Gastroesophageal sphincter (tissue), 3 donors: Measurements from ENCODE around the gene CNTN5.

Experiments used
- EP300 ChIP-seq: sonication (generic); formaldehyde crosslinking; IDR thresholded peaks from one replicate; pipeline ENCODE4 v1.6.1; 2017; ENCODE audit warnings: antibody characterized with exemption, mild to moderate bottlenecking
- POLR2A ChIP-seq, 2 donors: fragments of 450-650 bp; IDR thresholded peaks; one replicate each; pipeline ENCODE4 v1.6.1; 2017; ENCODE audit warnings: antibody characterized with exemption in 2 of 2, mild to moderate bottlenecking in 2 of 2, moderate library complexity in 1 of 2
- TF ChIP-seq, protein P1 (sequence below), 4 experiments: fragments of 200-600 bp in 2 of 4; fragments of 450-650 bp in 2 of 4; sonication (generic) in 1 of 4; IDR thresholded peaks; one replicate each; pipeline ENCODE4 v1.5.1; 2017 to 2019; ENCODE audit warnings: antibody characterized with exemption in 4 of 4, mild to moderate bottlenecking in 2 of 4, moderate library complexity in 2 of 4

DNA sequence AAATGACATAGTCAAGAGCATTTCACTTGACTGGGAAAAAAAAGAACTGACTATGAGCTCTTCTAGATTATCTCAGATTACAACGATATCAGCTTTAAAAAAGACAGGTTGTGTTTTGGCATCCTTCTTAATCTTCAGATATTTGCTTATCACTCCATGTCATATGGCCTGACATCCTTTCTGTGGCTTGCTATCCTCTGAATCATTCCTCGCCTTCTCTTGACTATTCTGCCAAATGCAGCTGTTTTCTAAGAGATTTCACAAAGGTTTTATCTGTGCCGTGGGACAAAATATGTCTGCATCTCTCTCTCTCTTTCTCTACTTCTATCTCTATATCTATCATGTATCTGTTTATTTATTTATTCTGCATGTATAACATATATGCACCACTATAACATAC, 746.1 kb downstream of the CNTN5 start:
- TF ChIP-seq POLR2A (IDR thresholded peaks at IDR 0.05) (no peak), EP300 (no peak)
- TF ChIP-seq, protein P1, sequence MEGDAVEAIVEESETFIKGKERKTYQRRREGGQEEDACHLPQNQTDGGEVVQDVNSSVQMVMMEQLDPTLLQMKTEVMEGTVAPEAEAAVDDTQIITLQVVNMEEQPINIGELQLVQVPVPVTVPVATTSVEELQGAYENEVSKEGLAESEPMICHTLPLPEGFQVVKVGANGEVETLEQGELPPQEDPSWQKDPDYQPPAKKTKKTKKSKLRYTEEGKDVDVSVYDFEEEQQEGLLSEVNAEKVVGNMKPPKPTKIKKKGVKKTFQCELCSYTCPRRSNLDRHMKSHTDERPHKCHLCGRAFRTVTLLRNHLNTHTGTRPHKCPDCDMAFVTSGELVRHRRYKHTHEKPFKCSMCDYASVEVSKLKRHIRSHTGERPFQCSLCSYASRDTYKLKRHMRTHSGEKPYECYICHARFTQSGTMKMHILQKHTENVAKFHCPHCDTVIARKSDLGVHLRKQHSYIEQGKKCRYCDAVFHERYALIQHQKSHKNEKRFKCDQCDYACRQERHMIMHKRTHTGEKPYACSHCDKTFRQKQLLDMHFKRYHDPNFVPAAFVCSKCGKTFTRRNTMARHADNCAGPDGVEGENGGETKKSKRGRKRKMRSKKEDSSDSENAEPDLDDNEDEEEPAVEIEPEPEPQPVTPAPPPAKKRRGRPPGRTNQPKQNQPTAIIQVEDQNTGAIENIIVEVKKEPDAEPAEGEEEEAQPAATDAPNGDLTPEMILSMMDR (IDR thresholded peaks at IDR 0.05) = no peak
